GM23248 (cell line): ENCODE results near the gene MYRIP. TPM values are rescaled to one million over a fixed set of nuclear protein-coding genes. Genes with fewer than 3 reads are reported as not detected.

Source experiments
- DNase-seq: peaks from one replicate; pipeline ENCODE4 v3.0.0-alpha.2; 2015
- H2AFZ ChIP-seq: fragments of 200-600 bp; sonication (generic); 2 replicates; pipeline ENCODE4 v1.6.1; 2016; ENCODE audit warnings: antibody characterized with exemption
- H3F3A ChIP-seq: fragments of 200-600 bp; sonication (generic); 2 replicates; pipeline ENCODE4 v1.6.1; 2016; ENCODE audit warnings: mild to moderate bottlenecking, antibody characterized with exemption, mixed run types; ENCODE audit not compliant: insufficient read depth
- H3K27ac ChIP-seq: fragments of 200-600 bp; sonication (generic); 2 replicates; pipeline ENCODE4 v1.5.1; 2016; ENCODE audit warnings: mild to moderate bottlenecking
- H3K27me3 ChIP-seq: fragments of 200-600 bp; sonication (generic); replicated peaks from 2 replicates; pipeline ENCODE4 v1.6.1; 2016; ENCODE audit warnings: mild to moderate bottlenecking; ENCODE audit not compliant: insufficient read depth
- H3K36me3 ChIP-seq: fragments of 200-600 bp; sonication (generic); 2 replicates; pipeline ENCODE4 v1.6.1; 2016; ENCODE audit warnings: low read depth, mild to moderate bottlenecking
- H3K4me1 ChIP-seq: fragments of 200-600 bp; sonication (generic); 2 replicates; pipeline ENCODE4 v1.6.1; 2016; ENCODE audit warnings: mild to moderate bottlenecking; ENCODE audit not compliant: insufficient read depth
- H3K4me2 ChIP-seq: fragments of 200-600 bp; sonication (generic); one replicate; pipeline ENCODE4 v1.6.1; 2016; ENCODE audit warnings: mild to moderate bottlenecking; ENCODE audit not compliant: unreplicated experiment
- H3K4me3 ChIP-seq: fragments of 200-600 bp; sonication (generic); 2 replicates; pipeline ENCODE4 v1.5.1; 2016; ENCODE audit warnings: mild to moderate bottlenecking
- H3K79me2 ChIP-seq: fragments of 200-600 bp; sonication (generic); 2 replicates; pipeline ENCODE4 v1.6.1; 2016; ENCODE audit warnings: mild to moderate bottlenecking; ENCODE audit not compliant: insufficient read depth
- H3K9ac ChIP-seq: fragments of 200-600 bp; sonication (generic); 2 replicates; pipeline ENCODE4 v1.6.1; 2016; ENCODE audit warnings: mild to moderate bottlenecking
- H3K9me2 ChIP-seq: fragments of 200-600 bp; sonication (generic); 2 replicates; pipeline ENCODE4 v1.6.1; 2016; ENCODE audit warnings: mixed run types, mild to moderate bottlenecking, moderate library complexity; ENCODE audit not compliant: insufficient read depth
- H3K9me3 ChIP-seq: fragments of 200-600 bp; sonication (generic); one replicate; pipeline ENCODE4 v1.6.1; 2017; ENCODE audit warnings: low read depth
- H4K20me1 ChIP-seq: fragments of 200-600 bp; sonication (generic); 2 replicates; pipeline ENCODE4 v1.6.0; 2016; ENCODE audit not compliant: insufficient read depth
- EZH2 ChIP-seq: fragments of 200-600 bp; sonication (generic); IDR thresholded peaks from 2 replicates; pipeline ENCODE4 v1.6.1; 2018; ENCODE audit warnings: antibody characterized with exemption, mild to moderate bottlenecking; ENCODE audit not compliant: insufficient read depth, poor library complexity, severe bottlenecking
- EZH2phosphoT487 ChIP-seq: fragments of 200-600 bp; sonication (generic); IDR thresholded peaks from 2 replicates; pipeline ENCODE4 v1.6.1; 2018; ENCODE audit warnings: antibody characterized with exemption, moderate library complexity, mild to moderate bottlenecking, low read depth; ENCODE audit not compliant: insufficient read depth
- WGBS, 2 experiments: methylation state at CpG; one replicate each; pipeline ENCODE4 v1.1.6; 2015 to 2017; ENCODE audit warnings: low lambda C conversion rate in 2 of 2, low coverage in 1 of 2; ENCODE audit errors: missing lambda C conversion rate in 2 of 2; 5-methylcytosine and 5-hydroxymethylcytosine counted together
- in situ Hi-C: fragments of 300-500 bp; cut with MboI; formaldehyde crosslinking; loops from 2 replicates; pipeline ENCODE4 v1.15.0; 2020
- polyA plus RNA-seq: library from polyadenylated mRNA; unstranded; fragments of >200 nt; fragmentation: Nextera tagmentation; extraction: Ambion mirVana; gene quantifications from 2 replicates; pipeline ENCODE4 v1.2.1, GENCODE V29; 2016
- total RNA-seq: library from RNA; depleted of rRNA; stranded (reverse); fragments of >200 nt; shearing (Covaris generic); gene quantifications from 2 replicates; pipeline ENCODE4 v1.2.3, GENCODE V29; 2014

The MYRIP gene
- total and polyA plus RNA-seq, 2 experiments from 2014 or later = 0.11 to 0.32 TPM

DNA sequence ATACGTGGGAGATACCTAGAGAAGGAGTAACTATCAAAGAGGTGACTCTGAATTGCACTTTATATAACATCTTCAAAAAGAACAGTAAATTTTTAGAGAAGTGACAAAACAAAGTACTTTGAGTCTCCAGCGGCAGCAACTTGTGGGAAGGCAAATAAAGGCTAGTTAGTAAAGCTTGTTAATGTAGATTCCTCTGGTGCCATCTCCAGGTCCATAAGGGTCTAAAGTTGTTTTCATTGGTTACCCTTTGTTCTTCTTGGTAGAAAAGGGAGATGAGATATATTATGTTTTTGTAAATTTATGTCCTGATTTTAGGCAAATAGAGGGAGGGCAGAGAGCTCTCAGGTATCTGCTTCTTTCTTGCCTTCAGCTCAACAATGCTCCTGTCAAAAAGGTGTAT, 161.6 kb downstream of the MYRIP start:
- DNase-seq = no peak
- Histone ChIP-seq H3K9me3 (no peaks in the 10 kb centered on the region), H3K4me1 (no peaks in the 10 kb centered on the region), H3K27me3 (no peaks in the 10 kb centered on the region), H3K36me3 (no peaks in the 10 kb centered on the region), H3K4me3 (no peak overlapping the region), H3F3A (no peaks in the 10 kb centered on the region), H3K9me2 (no peaks in the 10 kb centered on the region), H3K9ac (no peak overlapping the region), H2AFZ (no peak overlapping the region), H3K4me2 (no peak overlapping the region), H4K20me1 (no peaks in the 10 kb centered on the region), H3K27ac (no peak overlapping the region), H3K79me2 (no peaks in the 10 kb centered on the region)
- in situ Hi-C loops = no loop called here
- TF ChIP-seq EZH2 (no peak), EZH2phosphoT487 (no peak)
- 59 to 67% methylated on average over 2 of the region's 2 CpGs for WGBS, 2 experiments

DNA sequence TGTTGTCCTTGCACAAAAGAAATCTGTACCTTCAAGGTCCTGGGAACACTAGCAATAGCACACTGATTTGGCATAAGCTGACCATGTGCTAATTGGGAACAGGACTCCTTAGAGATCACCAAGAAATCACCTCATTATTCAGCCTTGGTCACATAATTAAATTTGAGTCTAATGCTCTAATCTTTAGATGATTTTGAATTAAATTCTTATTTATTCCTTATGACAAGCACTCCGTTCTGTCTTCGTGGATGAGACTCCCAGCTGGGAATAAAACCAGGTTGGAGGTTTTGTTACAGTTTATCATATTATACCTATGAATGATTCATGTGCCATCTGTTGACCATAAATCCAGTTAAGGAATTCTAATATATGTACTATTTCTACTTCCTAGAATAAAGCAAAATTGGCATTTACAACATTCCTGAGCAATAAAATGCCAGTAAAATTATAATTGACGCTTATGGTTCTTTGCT, 162.2 kb downstream of the MYRIP start:
- Histone ChIP-seq H3K27ac (no peak overlapping the region), H3K4me3 (no peak overlapping the region), H3K27me3 (no peaks in the 10 kb centered on the region), H3K36me3 (no peaks in the 10 kb centered on the region), H2AFZ (no peak overlapping the region), H3K79me2 (no peaks in the 10 kb centered on the region), H4K20me1 (no peaks in the 10 kb centered on the region), H3K9me2 (no peaks in the 10 kb centered on the region), H3K9ac (no peak overlapping the region), H3F3A (no peaks in the 10 kb centered on the region), H3K4me2 (no peak overlapping the region), H3K9me3 (no peaks in the 10 kb centered on the region), H3K4me1 (no peaks in the 10 kb centered on the region)
- 68 to 77% methylated on average over 3 of the region's 3 CpGs for WGBS, 2 experiments
- in situ Hi-C loops = no loop called here
- TF ChIP-seq EZH2 (no peak), EZH2phosphoT487 (no peak)
- DNase-seq = no peak

DNA sequence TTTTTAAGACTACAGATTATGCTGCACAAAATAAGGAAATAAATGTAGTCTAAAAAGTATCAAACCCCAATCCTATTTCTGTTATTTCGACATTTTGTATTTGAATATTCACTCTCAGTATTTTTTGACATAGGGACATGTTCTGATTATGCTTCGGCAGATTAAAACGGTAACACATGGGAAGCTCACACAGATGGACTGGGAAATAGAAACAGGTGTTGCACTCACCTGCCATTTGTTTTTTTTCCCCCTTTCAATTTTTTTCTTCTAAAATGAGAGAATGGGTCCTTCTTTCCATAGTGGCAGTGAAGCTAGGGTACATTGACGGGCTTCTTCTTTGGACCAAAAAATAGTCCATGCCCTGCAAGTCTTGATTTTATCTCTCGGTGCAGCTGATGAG, 163.1 kb downstream of the MYRIP start:
- Histone ChIP-seq H3K27me3 (no peaks in the 10 kb centered on the region), H3K9me3 (no peaks in the 10 kb centered on the region), H3K4me3 (no peak overlapping the region), H3K36me3 (no peaks in the 10 kb centered on the region), H3K4me2 (no peak overlapping the region), H4K20me1 (no peaks in the 10 kb centered on the region), H2AFZ (no peak overlapping the region), H3F3A (no peaks in the 10 kb centered on the region), H3K9ac (no peak overlapping the region), H3K79me2 (no peaks in the 10 kb centered on the region), H3K4me1 (no peaks in the 10 kb centered on the region), H3K27ac (no peak overlapping the region), H3K9me2 (no peaks in the 10 kb centered on the region)
- no peak for DNase-seq
- WGBS, 2 experiments = 47 to 57% methylated on average over 5 of the region's 5 CpGs
- in situ Hi-C loops = no loop called here
- no peak for TF ChIP-seq EZH2phosphoT487
- no peak for TF ChIP-seq EZH2

DNA sequence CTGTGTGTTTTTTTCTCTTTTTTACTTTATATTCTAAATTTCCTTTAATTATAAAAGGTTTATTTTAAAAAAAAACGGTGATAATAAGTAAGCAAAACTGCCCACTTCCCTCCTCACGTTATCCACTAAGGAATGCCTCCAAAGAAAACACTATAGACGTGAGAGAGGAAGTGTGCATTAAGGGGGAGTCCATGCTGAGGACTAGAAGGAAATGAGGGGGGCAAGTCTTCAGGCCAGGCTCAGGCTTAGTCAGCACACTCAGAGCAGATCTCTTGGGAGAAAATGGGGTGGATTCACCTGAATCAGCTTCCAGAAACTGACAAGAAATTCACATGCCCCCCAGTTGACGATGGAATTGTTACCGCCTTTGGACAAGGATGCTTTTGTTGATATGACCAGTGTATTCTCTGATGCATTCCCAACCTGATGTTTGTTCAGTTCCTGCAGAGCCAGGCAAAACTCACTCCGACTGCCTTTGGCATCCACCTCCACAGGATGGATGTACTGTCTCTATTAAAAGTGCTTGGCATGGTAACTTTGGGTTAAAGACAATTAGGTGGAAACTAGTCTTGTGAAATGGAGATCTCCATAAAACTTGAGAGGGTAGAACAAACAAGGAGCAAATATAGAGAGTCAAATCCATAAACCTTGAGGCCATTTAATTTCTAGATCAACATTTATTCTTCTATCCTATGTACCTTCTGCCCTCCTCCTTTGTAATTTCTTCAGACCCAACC, 167.8 kb downstream of the MYRIP start:
- no peaks in the 10 kb centered on the region for H3K79me2 ChIP-seq
- H3K4me2 ChIP-seq = no peak overlapping the region
- no peaks in the 10 kb centered on the region for H3K9me3 ChIP-seq
- no peak overlapping the region for H2AFZ ChIP-seq
- no peak overlapping the region for H3K9ac ChIP-seq
- H4K20me1 ChIP-seq = no peaks in the 10 kb centered on the region
- H3F3A ChIP-seq = no peaks in the 10 kb centered on the region
- no peaks in the 10 kb centered on the region for H3K36me3 ChIP-seq
- in situ Hi-C loops = loop anchor here (25.0 kb wide), 1 partner anchor 440 kb away; no protein-coding TSS in a partner anchor
- 60 to 62% methylated on average over 6 of the region's 6 CpGs for WGBS, 2 experiments
- no peak for DNase-seq
- H3K9me2 ChIP-seq = no peaks in the 10 kb centered on the region
- no peak overlapping the region for H3K27ac ChIP-seq
- no peak overlapping the region for H3K4me3 ChIP-seq
- H3K4me1 ChIP-seq = no peaks in the 10 kb centered on the region
- H3K27me3 ChIP-seq = no peaks in the 10 kb centered on the region
- TF ChIP-seq EZH2 = no peak
- no peak for TF ChIP-seq EZH2phosphoT487
